Ovary (tissue), 9 donors: ENCODE data around the gene TRIOBP. TPM values are rescaled to one million over a fixed set of nuclear protein-coding genes. Genes with fewer than 3 reads are reported as not detected.
A peak's percentile ranks its signal among the peaks of the same experiment; 100 is the strongest.

Experiments
- DNase-seq, 5 donors: peaks; one replicate each; pipeline ENCODE4 v3.0.0-alpha.2; 2019 to 2020
- H3K27ac ChIP-seq, 2 donors: fragments of 200-600 bp; one replicate each; pipeline versions ENCODE4 v1.5.1 to v1.8.0; 2019 to 2022
- H3K27me3 ChIP-seq: fragments of 200-600 bp; one replicate; pipeline ENCODE4 v1.8.0; 2022
- H3K36me3 ChIP-seq: fragments of 200-600 bp; sonication (generic); one replicate; pipeline ENCODE4 v1.5.1; 2019
- H3K4me1 ChIP-seq: one replicate; pipeline ENCODE4 v1.8.1; 2013; ENCODE audit warnings: mild to moderate bottlenecking, moderate library complexity; ENCODE audit not compliant: insufficient read depth
- H3K4me3 ChIP-seq: fragments of 200-600 bp; sonication (generic); one replicate; pipeline ENCODE4 v1.5.1; 2017
- H3K9me3 ChIP-seq, 2 donors: fragments of 200-600 bp in 1 of 2; sonication (generic) in 1 of 2; one replicate each; pipeline versions ENCODE4 v1.5.1 to v1.8.1; 2013 to 2019; ENCODE audit warnings: mild to moderate bottlenecking in 1 of 2, moderate library complexity in 1 of 2
- EP300 ChIP-seq: sonication (generic); formaldehyde crosslinking; IDR thresholded peaks from one replicate; pipeline ENCODE4 v1.6.1; 2017; ENCODE audit warnings: antibody characterized with exemption
- POLR2A ChIP-seq: fragments of 450-650 bp; IDR thresholded peaks from one replicate; pipeline ENCODE4 v1.6.1; 2017; ENCODE audit warnings: antibody characterized with exemption, mild to moderate bottlenecking, moderate library complexity
- WGBS, 3 donors: extraction: QIAGEN DNeasy Blood & Tissue Kit in 1 of 3; methylation state at CpG; one replicate each; pipeline versions ENCODE4 v1.1.5 to v1.1.7; 2013 to 2017; 5-methylcytosine and 5-hydroxymethylcytosine counted together
- intact Hi-C, 4 donors: fragments of 100-400 bp; cut with DNase I; formaldehyde crosslinking; loops; one replicate each; pipeline versions ENCODE4 v1.11.0 to v1.15.1; 2022 to 2023
- polyA plus RNA-seq, 2 donors: library from polyadenylated mRNA; stranded (reverse); fragments of 200-250 nt in 1 of 2; fragments of 350-450 nt in 1 of 2; fragmentation: Illumina TruSeq in 1 of 2; extraction: RNeasy Lipid Tissue Mini Kit (QIAGEN cat#74804) in 1 of 2; gene quantifications; one replicate each; pipeline ENCODE4 v1.2.3, GENCODE V29; 2013 to 2014
- total RNA-seq, 7 donors: library from RNA; depleted of rRNA in 2 of 7; stranded (reverse); fragments of >200 nt in 2 of 7; fragmentation: NEBNext Ultra II Directional in 3 of 7; extraction: Animal tissue kit (Norgen Biotek cat#: 25700) in 3 of 7; gene quantifications; one replicate each; pipeline versions ENCODE4 v1.1.0 to v1.2.4, GENCODE V29; 2016 to 2023
- TF ChIP-seq, protein P1 (sequence below), 3 donors: fragments of 450-650 bp in 2 of 3; fragments of 200-600 bp in 1 of 3; IDR thresholded peaks; one replicate each; pipeline versions ENCODE4 v1.5.1 to v1.8.0; 2016 to 2022; ENCODE audit warnings: antibody characterized with exemption in 3 of 3, mild to moderate bottlenecking in 1 of 3
- donor health status: DM: no; HTN: no; CAD: no; lungs with moderate emphysema.
- donor health status: DM: no; HTN: no; CAD: no.
- donor health status: Bipolar disorder and iron deficiency.
- donor health status: DM: yes; HTN: yes; CAD: no.
- donor health status: DM: no; HTN: no; CAD: no.
- donor health status: DM: yes; HTN: yes; CAD: no.

Gene TRIOBP
- total and polyA plus RNA-seq, 9 donors: 19.5 to 175 (median 86.8) TPM

- Histone ChIP-seq H3K27me3 (no peaks in the 10 kb centered on the region), H3K36me3 (no peaks in the 10 kb centered on the region), H3K9me3 (no peaks in the 10 kb centered on the region), H3K4me3 (no peak overlapping the region), H3K27ac (peak overlapping the region in 1 of 2 donors; percentile 71), H3K4me1 (peaks cover 3% of the 10 kb centered on the region)
- DNase-seq: no peak
- 91 to 100% (median 98%) methylated on average over 1 of the region's 1 CpG for WGBS, 3 donors
- TF ChIP-seq EP300: no peak
- no peak for TF ChIP-seq POLR2A
- TF ChIP-seq, protein P1, sequence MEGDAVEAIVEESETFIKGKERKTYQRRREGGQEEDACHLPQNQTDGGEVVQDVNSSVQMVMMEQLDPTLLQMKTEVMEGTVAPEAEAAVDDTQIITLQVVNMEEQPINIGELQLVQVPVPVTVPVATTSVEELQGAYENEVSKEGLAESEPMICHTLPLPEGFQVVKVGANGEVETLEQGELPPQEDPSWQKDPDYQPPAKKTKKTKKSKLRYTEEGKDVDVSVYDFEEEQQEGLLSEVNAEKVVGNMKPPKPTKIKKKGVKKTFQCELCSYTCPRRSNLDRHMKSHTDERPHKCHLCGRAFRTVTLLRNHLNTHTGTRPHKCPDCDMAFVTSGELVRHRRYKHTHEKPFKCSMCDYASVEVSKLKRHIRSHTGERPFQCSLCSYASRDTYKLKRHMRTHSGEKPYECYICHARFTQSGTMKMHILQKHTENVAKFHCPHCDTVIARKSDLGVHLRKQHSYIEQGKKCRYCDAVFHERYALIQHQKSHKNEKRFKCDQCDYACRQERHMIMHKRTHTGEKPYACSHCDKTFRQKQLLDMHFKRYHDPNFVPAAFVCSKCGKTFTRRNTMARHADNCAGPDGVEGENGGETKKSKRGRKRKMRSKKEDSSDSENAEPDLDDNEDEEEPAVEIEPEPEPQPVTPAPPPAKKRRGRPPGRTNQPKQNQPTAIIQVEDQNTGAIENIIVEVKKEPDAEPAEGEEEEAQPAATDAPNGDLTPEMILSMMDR (IDR thresholded peaks at IDR 0.05): no peak
- intact Hi-C loops: no loop called here
Measured at GRCh38 chr22:37728620-37729019, 31.8 kb downstream of the TRIOBP start.

DNA sequence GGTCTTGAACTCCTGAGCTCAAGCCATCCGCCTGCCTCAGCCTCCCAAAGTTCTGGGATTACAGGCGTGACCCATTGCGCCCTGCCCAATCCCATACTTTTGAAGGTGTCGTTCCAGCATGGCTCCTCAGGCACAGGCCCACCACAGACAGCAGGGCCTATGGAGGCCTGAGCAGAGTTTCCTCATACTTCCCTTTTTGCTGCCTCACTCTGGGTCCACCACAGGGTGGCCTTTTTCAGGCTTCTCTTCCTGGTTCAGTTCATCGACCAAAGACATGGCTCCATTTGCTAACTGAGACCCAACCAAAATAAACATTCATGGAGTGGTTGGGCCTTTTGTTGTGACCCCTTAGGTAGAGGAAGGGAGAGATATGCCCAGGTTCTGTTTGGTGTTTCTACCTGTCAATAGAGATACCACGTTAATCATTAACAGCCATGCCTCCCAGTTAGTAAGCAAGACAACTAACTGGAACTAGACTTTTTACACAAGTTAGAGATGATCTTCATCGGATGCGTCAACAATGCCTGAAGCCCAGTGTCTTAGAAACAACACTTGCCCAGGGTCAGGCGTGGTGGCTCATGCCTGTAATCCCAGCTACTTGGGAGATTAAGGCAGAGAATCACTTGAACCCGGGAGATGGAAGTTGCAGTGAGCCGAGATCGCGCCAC, 35.1 kb downstream of the TRIOBP start:
- peaks cover 3% of the 10 kb centered on the region for H3K4me1 ChIP-seq
- 83 to 92% (median 88%) methylated on average over 13 of the region's 13 CpGs for WGBS, 3 donors
- H3K27me3 ChIP-seq: no peaks in the 10 kb centered on the region
- no peaks in the 10 kb centered on the region for H3K36me3 ChIP-seq
- H3K4me3 ChIP-seq: no peak overlapping the region
- intact Hi-C loops: no loop called here
- DNase-seq: no peak
- TF ChIP-seq EP300 (no peak), POLR2A (no peak)
- TF ChIP-seq, protein P1 (IDR thresholded peaks at IDR 0.05): no peak
- H3K27ac ChIP-seq: peak overlapping the region in 1 of 2 donors; percentile 33
- no peaks in the 10 kb centered on the region for H3K9me3 ChIP-seq

GRCh38 chr22:37732699-37733607, 36.1 kb downstream of the TRIOBP start:
- peak in 3 of 5 donors; percentile 17 to 45 (median 38) for DNase-seq
- H3K9me3 ChIP-seq: no peaks in the 10 kb centered on the region
- no peaks in the 10 kb centered on the region for H3K36me3 ChIP-seq
- intact Hi-C loops: no loop called here
- no peak overlapping the region for H3K4me3 ChIP-seq
- WGBS, 3 donors: 66 to 70% (median 68%) methylated on average over 19 of the region's 19 CpGs
- TF ChIP-seq, protein P1 (IDR thresholded peaks at IDR 0.05): no peak
- TF ChIP-seq EP300: no peak
- TF ChIP-seq POLR2A: no peak
- no peaks in the 10 kb centered on the region for H3K27me3 ChIP-seq
- peaks cover 3% of the 10 kb centered on the region for H3K4me1 ChIP-seq
- peak overlapping the region; percentile 4 to 33 for H3K27ac ChIP-seq

DNA sequence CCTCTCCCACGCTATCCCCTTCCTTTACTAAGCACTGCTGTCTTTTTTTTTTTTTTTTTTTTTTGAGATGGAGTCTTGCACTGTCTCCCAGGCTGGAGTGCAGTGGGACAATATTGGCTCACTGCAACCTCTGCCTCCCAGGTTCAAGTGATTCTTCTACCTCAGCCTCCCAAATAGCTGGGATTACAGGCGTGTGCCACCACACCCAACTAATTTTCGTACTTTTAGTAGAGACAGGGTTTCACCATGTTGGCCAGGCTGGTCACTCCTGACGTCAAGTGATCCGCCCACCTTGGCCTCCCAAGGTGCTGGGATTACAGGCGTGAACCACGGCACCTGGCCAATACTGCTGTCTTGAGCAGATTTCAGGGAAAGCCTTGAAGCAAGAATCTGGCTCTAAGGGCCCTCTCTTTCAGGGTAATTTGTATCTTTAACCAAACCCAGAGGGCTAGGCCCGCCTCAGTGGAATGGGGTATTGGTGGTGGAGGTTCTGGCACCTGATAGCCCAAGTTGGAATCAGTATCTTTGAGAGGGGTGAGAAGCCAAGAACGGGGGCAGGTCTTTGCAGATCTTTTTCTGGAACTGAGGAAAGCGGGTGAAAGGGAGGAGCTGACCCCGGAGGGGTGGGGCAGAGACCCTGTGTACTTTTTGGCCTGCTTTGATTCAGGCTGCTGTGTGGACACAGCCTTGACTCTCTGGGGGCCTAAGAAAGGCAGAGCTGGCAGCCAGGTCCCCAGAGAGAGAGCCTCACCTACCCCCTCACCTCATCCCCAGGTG, 37.0 kb downstream of the TRIOBP start:
- peak; percentile 26 to 69 (median 55) for DNase-seq
- H3K27me3 ChIP-seq: no peaks in the 10 kb centered on the region
- TF ChIP-seq EP300 (no peak), POLR2A (no peak)
- TF ChIP-seq, protein P1 (IDR thresholded peaks at IDR 0.05): no peak
- H3K36me3 ChIP-seq: no peaks in the 10 kb centered on the region
- H3K27ac ChIP-seq: peak overlapping the region; percentile 64 to 70
- intact Hi-C loops: no loop called here
- no peak overlapping the region for H3K4me3 ChIP-seq
- H3K4me1 ChIP-seq: peaks cover 6% of the 10 kb centered on the region
- 78 to 84% (median 83%) methylated on average over 11 of the region's 11 CpGs for WGBS, 3 donors
- H3K9me3 ChIP-seq: no peaks in the 10 kb centered on the region
